Measurements from ENCODE around the gene NUAK2. TPM values are rescaled to one million over a fixed set of nuclear protein-coding genes. Genes with fewer than 3 reads are reported as not detected.
A peak's percentile ranks its signal among the peaks of the same experiment; 100 is the strongest.

NUAK2 gene
- total and polyA plus RNA-seq, 2 donors: 2.1 to 4.0 TPM

DNA sequence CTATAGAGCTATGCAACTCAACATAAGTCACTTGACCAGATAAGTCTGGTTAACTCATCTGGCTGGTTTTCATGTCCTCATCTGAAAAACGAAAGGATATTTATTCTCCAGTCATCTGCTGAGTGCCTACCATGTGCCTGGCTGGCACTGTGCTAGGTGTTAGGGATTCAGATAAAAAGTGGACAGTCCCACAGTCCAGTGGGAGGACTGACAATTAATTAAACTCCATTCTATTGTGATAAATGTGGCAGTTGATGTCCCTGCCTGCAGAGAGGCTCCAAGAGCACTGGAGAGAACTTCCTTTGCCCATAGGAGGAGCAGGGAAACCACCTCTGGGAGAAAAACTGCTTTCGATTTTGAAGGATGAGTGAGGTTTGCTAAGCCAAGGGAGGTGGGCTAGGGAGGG, 5.4 kb downstream of the NUAK2 start:
- H3K4me3 ChIP-seq (ENCODE audit: low read length in 2 of 2): no peak overlapping the region
- 48% methylated on average over 2 of the region's 2 CpGs for WGBS

DNA sequence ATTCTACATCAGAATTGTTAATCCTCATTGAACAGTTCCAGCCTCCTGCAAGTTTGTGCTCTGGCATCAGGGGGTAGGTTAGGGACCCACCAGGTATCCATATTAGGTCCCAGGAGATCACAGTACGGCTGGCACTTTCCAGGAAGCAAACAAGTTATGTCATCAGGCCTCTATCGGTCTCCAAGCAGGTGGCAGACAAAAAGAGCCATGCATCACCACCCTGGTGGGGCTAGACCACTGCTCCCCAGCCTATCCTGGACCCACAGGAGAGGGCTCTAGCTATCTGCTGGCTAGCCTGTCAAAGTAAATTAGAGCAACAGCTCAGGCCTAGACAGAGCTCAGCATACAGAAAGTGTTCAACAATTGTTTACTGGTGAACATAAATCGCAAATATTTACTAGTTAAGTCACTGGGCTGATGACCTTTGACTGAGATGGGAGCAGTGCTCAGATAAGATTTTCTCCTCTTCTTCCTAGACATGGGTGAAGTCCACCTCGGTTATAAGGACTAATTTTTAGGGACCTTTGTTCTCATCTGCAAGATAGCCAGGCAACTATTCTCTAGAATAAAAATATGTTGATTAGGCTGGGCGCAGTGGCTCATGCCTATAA, 6.4 kb downstream of the NUAK2 start:
- Histone ChIP-seq H3K4me1 (ENCODE audit: control insufficient read depth in 2 of 2, insufficient read depth in 2 of 2, low read length in 2 of 2) (peaks cover 20 to 56% of the 10 kb centered on the region in 2 donors), H3K4me3 (ENCODE audit: low read length in 2 of 2) (no peak overlapping the region), H3K9me3 (ENCODE audit: control insufficient read depth in 2 of 2, insufficient read depth in 1 of 2, low read length in 1 of 2) (no peaks in the 10 kb centered on the region), H3K36me3 (ENCODE audit: control insufficient read depth in 2 of 2, insufficient read depth in 2 of 2, low read length in 1 of 2) (peaks cover 0 to 18% of the 10 kb centered on the region in 2 donors), H3K27ac (ENCODE audit: low read depth in 1 of 2, low read length in 1 of 2) (no peak overlapping the region), H3K27me3 (ENCODE audit: control insufficient read depth in 2 of 2, insufficient read depth in 1 of 2, low read length in 1 of 2) (peaks cover 0 to 33% of the 10 kb centered on the region in 2 donors)
- 96% methylated on average over 5 of the region's 5 CpGs for WGBS
- DNase-seq (ENCODE audit: low read depth in 6 of 9, low spot score in 9 of 9): no peak

More for the DNA sequence above, 5.4 kb downstream of the NUAK2 start:
- H3K9me3 ChIP-seq (ENCODE audit: control insufficient read depth in 2 of 2, insufficient read depth in 1 of 2, low read length in 1 of 2): no peaks in the 10 kb centered on the region
- peaks cover 0 to 8% of the 10 kb centered on the region in 2 donors for H3K36me3 ChIP-seq (ENCODE audit: control insufficient read depth in 2 of 2, insufficient read depth in 2 of 2, low read length in 1 of 2)
- no peak for DNase-seq (ENCODE audit: low read depth in 6 of 9, low spot score in 9 of 9)
- peaks cover 0 to 41% of the 10 kb centered on the region in 2 donors for H3K27me3 ChIP-seq (ENCODE audit: control insufficient read depth in 2 of 2, insufficient read depth in 1 of 2, low read length in 1 of 2)
- H3K27ac ChIP-seq (ENCODE audit: low read depth in 1 of 2, low read length in 1 of 2): no peak overlapping the region
- peaks cover 24 to 54% of the 10 kb centered on the region in 2 donors for H3K4me1 ChIP-seq (ENCODE audit: control insufficient read depth in 2 of 2, insufficient read depth in 2 of 2, low read length in 2 of 2)

DNA sequence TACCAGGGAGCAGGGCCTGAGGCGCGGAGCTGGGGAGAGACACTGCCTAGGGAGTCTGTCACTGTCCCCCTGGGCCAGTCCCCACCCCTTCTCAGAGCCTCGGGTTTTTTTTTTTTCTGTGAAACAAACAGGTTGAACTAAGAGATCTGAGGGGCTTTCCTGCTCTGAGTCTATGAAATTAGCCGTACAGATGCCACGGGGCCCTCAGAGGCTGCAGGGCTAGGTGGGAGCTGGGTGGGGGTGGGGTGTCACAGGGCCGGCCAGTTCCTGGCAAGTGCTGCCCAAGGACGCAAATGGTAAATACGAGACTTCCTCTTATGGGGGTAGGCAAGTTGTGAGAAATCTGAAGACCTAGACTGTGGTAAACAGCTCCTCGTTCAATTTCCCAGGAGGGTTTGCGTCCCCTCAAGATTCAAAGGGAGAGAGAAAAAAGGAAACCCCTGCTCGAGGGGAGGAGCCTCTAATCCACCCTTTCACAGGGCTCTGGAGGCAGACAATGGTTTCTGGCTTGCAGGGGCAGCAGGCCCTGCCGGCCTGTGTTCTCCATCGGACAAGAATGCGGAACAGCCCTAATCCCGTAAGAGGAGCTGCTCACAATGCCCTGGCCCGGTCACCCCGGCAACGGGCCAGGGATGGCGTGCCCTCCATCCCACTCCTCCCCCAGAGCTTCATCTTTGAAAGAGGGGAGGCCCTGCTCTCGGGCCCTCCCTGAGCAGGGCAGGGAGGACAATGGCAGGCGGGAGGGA, 7.8 kb downstream of the NUAK2 start:
- Histone ChIP-seq H3K4me1 (ENCODE audit: control insufficient read depth in 2 of 2, insufficient read depth in 2 of 2, low read length in 2 of 2) (peaks cover 20 to 45% of the 10 kb centered on the region in 2 donors), H3K9me3 (ENCODE audit: control insufficient read depth in 2 of 2, insufficient read depth in 1 of 2, low read length in 1 of 2) (no peaks in the 10 kb centered on the region), H3K36me3 (ENCODE audit: control insufficient read depth in 2 of 2, insufficient read depth in 2 of 2, low read length in 1 of 2) (peaks cover 0 to 21% of the 10 kb centered on the region in 2 donors), H3K27me3 (ENCODE audit: control insufficient read depth in 2 of 2, insufficient read depth in 1 of 2, low read length in 1 of 2) (peaks cover 0 to 21% of the 10 kb centered on the region in 2 donors), H3K27ac (ENCODE audit: low read depth in 1 of 2, low read length in 1 of 2) (peak overlapping the region; percentile 91 to 92), H3K4me3 (ENCODE audit: low read length in 2 of 2) (peak overlapping the region; percentile 21 to 25)
- WGBS: 28% methylated on average over 21 of the region's 21 CpGs
- peak in 6 of 9 donors; percentile 61 to 89 (median 64) for DNase-seq (ENCODE audit: low read depth in 6 of 9, low spot score in 9 of 9)

DNA sequence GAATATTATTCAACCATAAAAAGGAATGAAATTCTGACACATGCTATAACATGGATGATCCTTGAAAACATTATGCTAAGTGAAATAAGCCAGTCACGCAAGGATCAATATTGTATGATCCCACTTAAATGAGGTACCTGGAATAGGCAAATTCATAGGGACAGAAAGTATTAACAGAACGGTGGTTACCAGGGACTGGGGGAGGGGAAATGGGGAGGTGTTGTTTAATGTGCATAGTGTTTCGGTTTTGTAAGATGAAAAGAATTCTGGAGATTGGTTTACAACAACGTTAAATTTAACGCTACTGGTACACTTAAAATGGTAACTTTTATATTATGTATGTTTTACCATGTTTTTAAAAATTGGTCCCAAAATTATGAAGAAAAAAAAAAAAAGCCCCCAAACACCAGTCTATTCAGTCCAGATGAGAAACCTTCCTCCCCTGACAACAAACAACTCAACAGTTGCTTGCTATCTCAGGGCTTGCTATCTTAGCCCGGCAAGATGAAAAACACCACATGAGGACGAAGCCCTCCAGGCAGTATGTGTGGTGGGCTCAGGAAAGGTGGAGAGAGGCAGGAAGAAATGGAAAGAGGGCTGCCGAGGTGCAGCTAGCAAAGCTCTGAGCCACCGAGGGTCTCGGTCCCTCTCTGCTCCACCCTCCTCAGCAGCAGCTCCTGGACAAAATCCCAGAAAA, 8.5 kb downstream of the NUAK2 start:
- Histone ChIP-seq H3K27ac (ENCODE audit: low read depth in 1 of 2, low read length in 1 of 2) (peak overlapping the region; percentile 91 to 92), H3K9me3 (ENCODE audit: control insufficient read depth in 2 of 2, insufficient read depth in 1 of 2, low read length in 1 of 2) (no peaks in the 10 kb centered on the region), H3K27me3 (ENCODE audit: control insufficient read depth in 2 of 2, insufficient read depth in 1 of 2, low read length in 1 of 2) (peaks cover 0 to 14% of the 10 kb centered on the region in 2 donors), H3K36me3 (ENCODE audit: control insufficient read depth in 2 of 2, insufficient read depth in 2 of 2, low read length in 1 of 2) (peaks cover 0 to 28% of the 10 kb centered on the region in 2 donors), H3K4me3 (ENCODE audit: low read length in 2 of 2) (peak overlapping the region; percentile 21 to 25), H3K4me1 (ENCODE audit: control insufficient read depth in 2 of 2, insufficient read depth in 2 of 2, low read length in 2 of 2) (peaks cover 20 to 39% of the 10 kb centered on the region in 2 donors)
- WGBS: 56% methylated on average over 10 of the region's 10 CpGs
- peak in 2 of 9 donors; percentile 20 to 58 for DNase-seq (ENCODE audit: low read depth in 6 of 9, low spot score in 9 of 9)

DNA sequence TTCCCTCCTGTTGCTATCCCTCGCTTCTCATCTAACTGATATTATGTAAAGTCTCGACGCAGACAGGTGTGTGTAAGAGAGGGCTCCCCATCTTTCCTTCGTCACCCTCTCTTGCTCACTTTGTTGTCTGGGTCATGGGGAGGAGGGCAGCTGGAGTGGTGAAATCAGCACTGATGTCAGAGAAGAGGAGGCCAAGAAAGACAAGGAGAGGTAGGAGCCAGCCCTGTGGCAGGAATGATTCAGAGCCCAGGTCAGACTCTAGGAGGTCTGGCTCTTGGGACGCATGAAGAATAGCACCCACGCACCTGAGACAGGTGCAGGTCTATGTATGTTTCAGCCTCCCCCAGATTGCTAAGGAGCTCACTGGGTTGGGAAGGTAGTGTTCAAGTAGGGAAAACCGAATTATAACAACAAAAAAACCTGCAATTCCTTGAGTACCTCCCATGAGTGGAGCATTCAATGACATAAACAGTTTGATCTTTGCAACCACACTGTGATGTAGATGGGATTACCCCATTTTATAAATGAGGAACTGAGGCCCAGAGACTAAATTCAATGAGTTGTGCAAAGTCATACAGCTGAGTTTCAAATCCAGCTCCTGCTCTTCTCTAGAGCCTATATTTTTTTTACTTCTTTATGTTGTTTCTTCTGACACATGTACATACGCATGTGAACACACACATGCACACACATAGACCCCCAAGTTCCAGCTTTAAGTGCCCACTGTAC, 10.4 kb downstream of the NUAK2 start:
- Histone ChIP-seq H3K27me3 (ENCODE audit: control insufficient read depth in 2 of 2, insufficient read depth in 1 of 2, low read length in 1 of 2) (peaks cover 0 to 6% of the 10 kb centered on the region in 2 donors), H3K4me1 (ENCODE audit: control insufficient read depth in 2 of 2, insufficient read depth in 2 of 2, low read length in 2 of 2) (peaks cover 20 to 28% of the 10 kb centered on the region in 2 donors), H3K27ac (ENCODE audit: low read depth in 1 of 2, low read length in 1 of 2) (no peak overlapping the region), H3K36me3 (ENCODE audit: control insufficient read depth in 2 of 2, insufficient read depth in 2 of 2, low read length in 1 of 2) (peaks cover 0 to 46% of the 10 kb centered on the region in 2 donors), H3K4me3 (ENCODE audit: low read length in 2 of 2) (no peak overlapping the region), H3K9me3 (ENCODE audit: control insufficient read depth in 2 of 2, insufficient read depth in 1 of 2, low read length in 1 of 2) (no peaks in the 10 kb centered on the region)
- WGBS: 97% methylated on average over 8 of the region's 8 CpGs
- DNase-seq (ENCODE audit: low read depth in 6 of 9, low spot score in 9 of 9): no peak

DNA sequence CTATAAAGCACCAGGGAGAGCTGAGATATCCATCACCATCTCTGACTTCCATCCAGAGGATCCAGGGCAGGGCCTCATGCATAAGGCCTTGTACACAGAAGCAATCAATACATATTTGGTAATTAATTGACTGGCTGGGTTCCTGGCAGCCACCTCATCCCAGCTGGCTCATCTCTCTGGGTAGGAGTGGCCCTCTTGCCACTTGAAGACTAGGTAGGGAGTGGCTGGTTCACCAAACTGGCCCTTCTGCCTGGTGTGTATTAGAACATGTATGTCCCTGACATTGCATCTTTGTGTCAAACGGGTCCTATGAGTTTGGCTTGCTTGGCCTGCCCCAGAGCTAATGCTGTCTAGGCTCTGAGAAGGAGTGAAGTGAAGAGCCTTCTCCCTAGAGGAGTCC, 11.8 kb downstream of the NUAK2 start:
- H3K9me3 ChIP-seq (ENCODE audit: control insufficient read depth in 2 of 2, insufficient read depth in 1 of 2, low read length in 1 of 2): no peaks in the 10 kb centered on the region
- H3K4me3 ChIP-seq (ENCODE audit: low read length in 2 of 2): no peak overlapping the region
- no peak overlapping the region for H3K27ac ChIP-seq (ENCODE audit: low read depth in 1 of 2, low read length in 1 of 2)
- H3K27me3 ChIP-seq (ENCODE audit: control insufficient read depth in 2 of 2, insufficient read depth in 1 of 2, low read length in 1 of 2): peaks cover 0 to 6% of the 10 kb centered on the region in 2 donors
- peaks cover 23 to 28% of the 10 kb centered on the region in 2 donors for H3K4me1 ChIP-seq (ENCODE audit: control insufficient read depth in 2 of 2, insufficient read depth in 2 of 2, low read length in 2 of 2)
- peaks cover 0 to 58% of the 10 kb centered on the region in 2 donors for H3K36me3 ChIP-seq (ENCODE audit: control insufficient read depth in 2 of 2, insufficient read depth in 2 of 2, low read length in 1 of 2)
- WGBS: 92% methylated on average over 1 of the region's 1 CpG
- no peak for DNase-seq (ENCODE audit: low read depth in 6 of 9, low spot score in 9 of 9)

DNA sequence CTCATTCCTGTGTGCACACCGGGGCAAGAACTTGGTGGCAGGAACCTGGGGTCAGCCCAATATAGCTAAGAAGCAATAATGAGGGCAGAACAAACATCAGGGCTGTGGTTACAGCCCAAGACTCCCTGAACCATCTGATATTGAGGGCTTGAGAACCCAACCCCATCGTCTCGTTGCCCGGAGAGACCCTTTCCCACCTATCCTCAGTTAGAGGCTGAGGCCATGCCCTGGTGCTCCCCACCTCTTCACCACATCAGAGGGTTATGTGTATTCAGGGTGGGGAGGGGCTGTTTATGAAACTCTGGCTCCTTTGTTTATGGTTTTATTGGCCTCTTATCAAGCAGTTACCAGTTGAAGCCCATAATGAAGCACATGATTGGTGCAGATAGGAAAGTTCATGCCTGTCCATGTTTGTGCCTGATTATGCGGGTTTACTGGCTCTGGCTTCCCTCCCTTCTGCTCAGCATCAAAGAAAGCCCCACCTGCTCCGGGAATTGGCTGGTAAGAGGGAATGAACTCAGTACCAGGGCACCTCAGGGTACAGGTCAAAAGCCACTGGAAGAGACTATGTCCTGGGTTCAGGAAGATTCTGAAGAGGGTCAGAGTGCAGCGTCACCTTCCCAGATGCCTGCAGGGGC, 14.5 kb downstream of the NUAK2 start:
- peaks cover 0 to 14% of the 10 kb centered on the region in 2 donors for H3K27me3 ChIP-seq (ENCODE audit: control insufficient read depth in 2 of 2, insufficient read depth in 1 of 2, low read length in 1 of 2)
- peaks cover 6 to 78% of the 10 kb centered on the region in 2 donors for H3K36me3 ChIP-seq (ENCODE audit: control insufficient read depth in 2 of 2, insufficient read depth in 2 of 2, low read length in 1 of 2)
- 96% methylated on average over 7 of the region's 7 CpGs for WGBS
- no peak for DNase-seq (ENCODE audit: low read depth in 6 of 9, low spot score in 9 of 9)
- no peak overlapping the region for H3K27ac ChIP-seq (ENCODE audit: low read depth in 1 of 2, low read length in 1 of 2)
- H3K4me3 ChIP-seq (ENCODE audit: low read length in 2 of 2): no peak overlapping the region
- H3K4me1 ChIP-seq (ENCODE audit: control insufficient read depth in 2 of 2, insufficient read depth in 2 of 2, low read length in 2 of 2): peaks cover 11% of the 10 kb centered on the region in 2 donors
- no peaks in the 10 kb centered on the region for H3K9me3 ChIP-seq (ENCODE audit: control insufficient read depth in 2 of 2, insufficient read depth in 1 of 2, low read length in 1 of 2)

DNA sequence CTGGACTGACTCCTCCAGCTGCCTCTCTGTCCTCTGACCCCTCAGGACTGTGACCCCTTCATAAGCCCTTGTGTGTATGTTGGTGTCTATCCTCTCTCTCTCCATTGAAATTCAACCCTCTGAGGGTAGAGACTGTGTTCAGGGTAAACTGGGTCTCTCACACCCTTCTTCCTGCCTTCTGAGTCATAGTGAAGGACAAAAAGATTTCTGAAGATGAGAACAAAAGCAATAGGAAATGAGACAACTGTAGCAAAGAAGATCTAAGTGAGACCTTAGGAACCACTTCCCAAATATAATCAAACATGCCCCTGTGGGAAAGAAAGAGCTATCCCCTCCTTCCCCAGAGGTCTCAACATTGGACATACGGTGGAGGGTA, 16.9 kb downstream of the NUAK2 start:
- Histone ChIP-seq H3K4me1 (ENCODE audit: control insufficient read depth in 2 of 2, insufficient read depth in 2 of 2, low read length in 2 of 2) (peaks cover 5 to 7% of the 10 kb centered on the region in 2 donors), H3K27ac (ENCODE audit: low read depth in 1 of 2, low read length in 1 of 2) (peak overlapping the region in 1 of 2 donors; percentile 4), H3K4me3 (ENCODE audit: low read length in 2 of 2) (no peak overlapping the region), H3K36me3 (ENCODE audit: control insufficient read depth in 2 of 2, insufficient read depth in 2 of 2, low read length in 1 of 2) (peaks cover 6 to 63% of the 10 kb centered on the region in 2 donors), H3K9me3 (ENCODE audit: control insufficient read depth in 2 of 2, insufficient read depth in 1 of 2, low read length in 1 of 2) (no peaks in the 10 kb centered on the region), H3K27me3 (ENCODE audit: control insufficient read depth in 2 of 2, insufficient read depth in 1 of 2, low read length in 1 of 2) (peaks cover 0 to 19% of the 10 kb centered on the region in 2 donors)
- 95% methylated on average over 1 of the region's 1 CpG for WGBS
- DNase-seq (ENCODE audit: low read depth in 6 of 9, low spot score in 9 of 9): no peak
